Measurements from ENCODE around the gene DMRTC2. TPM values are rescaled to one million over a fixed set of nuclear protein-coding genes. Genes with fewer than 3 reads are reported as not detected.

The DMRTC2 gene
- total RNA-seq, 8 experiments from 2014 or later = 0.09 to 0.90 (median 0.13) TPM; not detected in 3

DNA sequence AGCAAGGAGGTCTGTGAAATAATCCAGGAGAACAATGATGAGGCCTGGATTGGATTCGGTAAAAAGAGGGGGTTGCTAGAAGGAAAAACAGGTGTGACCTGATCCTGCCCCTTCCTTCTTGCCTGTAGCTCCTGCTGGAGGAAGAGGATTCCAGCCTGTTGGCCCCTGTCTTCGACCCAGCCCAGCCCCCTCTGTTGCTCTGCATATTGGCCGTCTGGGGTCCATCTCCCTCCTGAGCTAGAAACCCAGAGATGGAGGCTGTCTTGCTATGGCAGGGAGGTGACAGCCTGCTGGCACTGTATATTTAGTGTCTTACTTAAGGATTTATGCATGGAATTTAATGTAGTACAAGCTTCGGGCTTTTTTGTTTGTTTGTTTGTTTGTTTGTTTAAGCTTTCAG lies 6.6 kb downstream of the DMRTC2 start:
- 11 to 48% (median 27%) methylated on average over 2 to 4 of the region's 4 CpGs; no CpG with 5 or more reads in 4 of the 10 experiments for WGBS, 10 experiments
- ATAC-seq (replicated peaks in 6 of 8) = no peak
- in situ Hi-C loops (cut with MboI; ENCODE audit: low pct_unique_long_range_greater_than_20kb in 2 of 9, low sequenced_read_pairs in 9 of 9, unreplicated experiment in 9 of 9) = no loop called here
- Histone ChIP-seq H3K27ac (no peak overlapping the region), H3K4me1 (replicated peaks in 1 of 2) (no peaks in the 10 kb centered on the region), H3K4me3 (no peak overlapping the region)

DNA sequence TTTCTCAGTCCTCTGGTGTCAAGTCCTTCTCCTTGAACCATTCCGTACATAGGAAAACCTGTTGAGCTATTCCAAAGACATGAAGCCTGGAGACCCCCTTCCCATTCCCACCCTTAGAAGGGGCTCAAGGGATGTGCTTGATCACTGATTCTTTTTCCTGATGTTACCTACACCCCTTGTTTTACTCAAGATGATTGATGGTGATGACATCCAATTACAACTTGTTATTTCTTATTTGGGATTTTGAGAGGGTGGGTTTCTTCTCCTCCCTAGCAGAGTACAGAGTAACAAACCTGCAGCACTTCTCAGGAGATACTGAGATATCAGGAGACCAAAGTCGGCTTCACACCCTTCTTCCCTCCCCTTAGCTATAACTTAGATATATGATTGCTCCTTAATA lies 8.5 kb downstream of the DMRTC2 start:
- H3K4me1 ChIP-seq (replicated peaks in 1 of 2) = no peaks in the 10 kb centered on the region
- H3K27ac ChIP-seq = no peak overlapping the region
- ATAC-seq (replicated peaks in 6 of 8) = no peak
- no peak overlapping the region for H3K4me3 ChIP-seq
- WGBS, 10 experiments = 0 to 100% (median 60%) methylated on average over 1 to 2 of the region's 2 CpGs; no CpG with 5 or more reads in 4 of the 10 experiments
- in situ Hi-C loops (cut with MboI; ENCODE audit: low pct_unique_long_range_greater_than_20kb in 2 of 9, low sequenced_read_pairs in 9 of 9, unreplicated experiment in 9 of 9) = no loop called here

DNA sequence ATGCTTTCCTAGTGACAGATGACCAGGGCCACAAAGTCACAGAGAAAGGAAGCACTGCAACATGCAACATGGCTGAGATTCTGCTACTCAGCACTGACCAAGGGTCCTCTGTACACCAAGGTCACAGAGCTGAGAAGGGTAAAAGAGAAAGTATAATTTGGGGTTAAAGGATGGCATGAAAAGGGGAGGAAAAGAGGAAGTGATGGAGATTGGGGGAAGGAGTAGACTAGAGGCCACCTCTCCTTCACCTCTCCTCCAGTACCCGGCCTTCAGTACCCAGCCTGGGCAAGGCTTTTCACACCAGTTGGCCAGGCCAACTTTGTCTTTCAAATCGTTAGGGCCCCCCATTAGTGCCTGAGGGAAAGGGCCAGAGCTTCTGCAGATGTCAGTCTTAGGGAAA lies 8.9 kb downstream of the DMRTC2 start:
- ATAC-seq (replicated peaks in 6 of 8) = no peak
- Histone ChIP-seq H3K27ac (no peak overlapping the region), H3K4me1 (replicated peaks in 1 of 2) (no peaks in the 10 kb centered on the region), H3K4me3 (no peak overlapping the region)
- 0 to 26% (median 13%) methylated on average over 1 to 2 of the region's 2 CpGs; no CpG with 5 or more reads in 6 of the 10 experiments for WGBS, 10 experiments
- in situ Hi-C loops (cut with MboI; ENCODE audit: low pct_unique_long_range_greater_than_20kb in 2 of 9, low sequenced_read_pairs in 9 of 9, unreplicated experiment in 9 of 9) = no loop called here

DNA sequence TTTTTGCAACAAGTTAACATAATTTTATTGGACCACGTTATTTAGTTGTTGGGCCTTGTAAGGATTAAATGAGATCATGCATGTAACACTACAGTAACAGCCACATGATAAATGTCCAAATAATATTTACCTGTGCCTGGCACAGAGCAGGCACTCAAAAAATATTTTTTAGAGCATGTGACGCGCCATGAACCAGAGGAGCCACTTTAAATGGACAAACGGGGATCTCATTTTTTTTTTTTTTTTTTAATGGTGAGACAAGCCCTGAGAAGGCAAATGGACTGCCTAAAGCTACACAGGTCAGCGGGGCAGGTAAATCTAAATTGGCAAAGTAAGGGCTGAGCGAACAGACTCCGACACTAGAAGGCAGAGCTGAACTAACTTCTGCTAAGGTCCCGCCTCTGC lies 14.4 kb downstream of the DMRTC2 start:
- peak overlapping the region in 1 of 2 donors; percentile 25 for H3K27ac ChIP-seq
- peaks cover 10% of the 10 kb centered on the region in 2 donors for H3K4me1 ChIP-seq (replicated peaks in 1 of 2)
- ATAC-seq (replicated peaks in 6 of 8) = peak in 1 of 8 experiments; percentile 0
- 0 to 18% (median 3%) methylated on average over 2 to 8 of the region's 8 CpGs; no CpG with 5 or more reads in 1 of the 10 experiments for WGBS, 10 experiments
- in situ Hi-C loops (cut with MboI; ENCODE audit: low pct_unique_long_range_greater_than_20kb in 2 of 9, low sequenced_read_pairs in 9 of 9, unreplicated experiment in 9 of 9) = no loop called here
- H3K4me3 ChIP-seq = peak overlapping the region; percentile 10 to 99 (median 69)

DNA sequence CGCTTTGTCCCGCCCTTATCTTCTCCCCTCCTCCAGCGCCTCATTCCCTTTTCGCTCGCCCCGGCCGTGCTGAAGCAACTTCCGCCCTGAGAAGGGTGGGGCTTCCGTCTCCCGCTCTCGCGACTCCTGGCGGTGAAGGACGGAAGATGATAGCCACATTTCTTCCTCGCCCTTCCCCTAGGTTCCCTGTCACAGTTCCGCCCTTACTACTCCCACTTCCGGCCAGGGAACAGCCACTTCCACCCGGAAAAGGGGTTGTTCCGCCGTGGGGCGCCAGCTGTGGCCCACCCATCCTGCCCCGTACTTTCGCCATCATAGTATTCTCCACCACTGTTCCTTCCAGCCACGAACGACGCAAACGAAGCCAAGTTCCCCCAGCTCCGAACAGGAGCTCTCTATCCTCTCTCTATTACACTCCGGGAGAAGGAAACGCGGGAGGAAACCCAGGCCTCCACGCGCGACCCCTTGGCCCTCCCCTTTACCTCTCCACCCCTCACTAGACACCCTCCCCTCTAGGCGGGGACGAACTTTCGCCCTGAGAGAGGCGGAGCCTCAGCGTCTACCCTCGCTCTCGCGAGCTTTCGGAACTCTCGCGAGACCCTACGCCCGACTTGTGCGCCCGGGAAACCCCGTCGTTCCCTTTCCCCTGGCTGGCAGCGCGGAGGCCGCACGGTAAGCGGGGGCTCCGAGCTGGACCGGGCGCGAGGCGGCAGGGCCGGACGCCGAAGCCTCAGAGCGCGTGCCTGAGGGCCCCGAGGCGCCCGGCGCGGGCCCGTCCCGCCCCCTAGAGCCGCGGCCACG lies 15.0 kb downstream of the DMRTC2 start, which contains the start of gene RPS19:
Gene RPS19, plus strand, starts transcription at position 638 of the 801 bp plus-strand sequence. CDS start 520 bp downstream, outside the sequence.
- 0 to 1% (median 0%) methylated on average over 4 to 21 of the region's 76 CpGs; no CpG with 5 or more reads in 3 of the 10 experiments for WGBS, 10 experiments
- H3K4me1 ChIP-seq (replicated peaks in 1 of 2) = peaks cover 10% of the 10 kb centered on the region in 2 donors
- H3K27ac ChIP-seq = peak within 1 kb of the TSS; percentile 95 to 97
- peak; percentile 78 to 92 (median 88) for ATAC-seq (replicated peaks in 6 of 8)
- in situ Hi-C loops (cut with MboI; ENCODE audit: low pct_unique_long_range_greater_than_20kb in 2 of 9, low sequenced_read_pairs in 9 of 9, unreplicated experiment in 9 of 9) = no loop called here
- H3K4me3 ChIP-seq = peak within 1 kb of the TSS; percentile 62 to 99 (median 69)

DNA sequence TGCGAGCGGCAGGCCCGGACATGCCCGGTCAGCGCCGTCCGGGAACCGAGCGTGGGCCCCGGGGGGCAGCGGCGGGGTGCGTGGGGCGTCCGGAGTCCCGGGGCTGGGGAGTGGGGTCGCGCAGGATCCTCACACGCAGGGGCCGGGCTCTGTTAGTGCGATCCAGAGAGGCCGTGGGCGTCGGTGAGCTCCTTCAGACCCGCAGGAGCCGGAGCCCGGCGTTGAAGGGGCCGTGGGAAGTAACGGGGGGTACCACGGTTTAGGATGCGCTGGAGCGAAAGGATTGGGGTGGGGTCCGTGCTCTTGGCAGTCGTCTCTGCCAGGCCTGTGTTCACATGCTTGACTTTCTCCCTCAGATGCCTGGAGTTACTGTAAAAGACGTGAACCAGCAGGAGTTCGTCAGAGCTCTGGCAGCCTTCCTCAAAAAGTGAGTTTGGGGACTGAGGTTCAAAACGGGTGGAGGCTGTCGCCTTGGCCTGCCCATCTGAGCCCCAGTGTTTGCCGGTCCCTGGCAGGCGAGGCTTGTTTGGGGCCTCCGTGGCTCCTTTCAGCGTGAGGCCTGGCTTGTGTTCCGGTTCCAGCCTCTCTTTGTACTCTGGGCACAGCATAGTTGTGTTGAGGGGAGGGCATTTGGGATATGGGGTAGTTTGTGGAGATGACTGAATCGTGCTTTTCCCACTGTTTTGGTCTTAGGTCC lies 15.7 kb downstream of the DMRTC2 start:
- peak overlapping the region; percentile 62 to 99 (median 69) for H3K4me3 ChIP-seq
- in situ Hi-C loops (cut with MboI; ENCODE audit: low pct_unique_long_range_greater_than_20kb in 2 of 9, low sequenced_read_pairs in 9 of 9, unreplicated experiment in 9 of 9) = no loop called here
- peaks cover 10% of the 10 kb centered on the region in 2 donors for H3K4me1 ChIP-seq (replicated peaks in 1 of 2)
- peak overlapping the region; percentile 95 to 97 for H3K27ac ChIP-seq
- WGBS, 10 experiments = 0% methylated on average over 1 to 4 of the region's 45 CpGs; no CpG with 5 or more reads in 6 of the 10 experiments
- ATAC-seq (replicated peaks in 6 of 8) = peak in 1 of 8 experiments; percentile 0

DNA sequence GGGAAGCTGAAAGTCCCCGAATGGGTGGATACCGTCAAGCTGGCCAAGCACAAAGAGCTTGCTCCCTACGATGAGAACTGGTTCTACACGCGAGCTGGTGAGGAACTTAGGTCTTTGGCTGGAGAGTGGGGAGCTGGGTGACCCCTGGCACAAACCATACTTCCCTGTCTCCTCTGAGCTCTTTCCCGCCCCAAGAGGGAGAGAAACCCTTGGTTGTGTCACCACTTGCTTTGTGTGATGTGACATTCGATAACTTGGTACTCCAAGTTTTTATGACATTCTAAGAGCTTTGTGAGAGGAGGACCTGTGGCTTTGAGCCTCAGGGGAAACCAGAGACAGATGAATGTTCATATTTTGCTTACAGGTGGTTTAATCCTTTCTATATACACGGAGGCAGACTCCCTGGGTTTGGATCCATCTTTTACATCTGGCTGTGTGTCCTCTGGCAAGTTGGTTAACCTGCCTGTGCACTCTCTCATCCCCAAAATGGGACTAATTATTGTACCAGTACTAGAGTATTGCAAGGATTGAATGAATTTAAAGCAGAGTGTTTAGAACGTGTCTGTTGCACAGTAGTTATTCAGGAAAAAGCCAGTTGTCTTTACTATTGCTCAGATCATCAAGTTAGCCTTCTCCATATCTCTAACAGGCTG lies 16.4 kb downstream of the DMRTC2 start:
- Histone ChIP-seq H3K27ac (peak overlapping the region in 1 of 2 donors; percentile 95), H3K4me1 (replicated peaks in 1 of 2) (peaks cover 10% of the 10 kb centered on the region in 2 donors), H3K4me3 (peak overlapping the region; percentile 62 to 99 (median 69))
- ATAC-seq (replicated peaks in 6 of 8) = no peak
- 0 to 65% (median 15%) methylated on average over 1 to 7 of the region's 9 CpGs; no CpG with 5 or more reads in 1 of the 10 experiments for WGBS, 10 experiments
- in situ Hi-C loops (cut with MboI; ENCODE audit: low pct_unique_long_range_greater_than_20kb in 2 of 9, low sequenced_read_pairs in 9 of 9, unreplicated experiment in 9 of 9) = no loop called here

DNA sequence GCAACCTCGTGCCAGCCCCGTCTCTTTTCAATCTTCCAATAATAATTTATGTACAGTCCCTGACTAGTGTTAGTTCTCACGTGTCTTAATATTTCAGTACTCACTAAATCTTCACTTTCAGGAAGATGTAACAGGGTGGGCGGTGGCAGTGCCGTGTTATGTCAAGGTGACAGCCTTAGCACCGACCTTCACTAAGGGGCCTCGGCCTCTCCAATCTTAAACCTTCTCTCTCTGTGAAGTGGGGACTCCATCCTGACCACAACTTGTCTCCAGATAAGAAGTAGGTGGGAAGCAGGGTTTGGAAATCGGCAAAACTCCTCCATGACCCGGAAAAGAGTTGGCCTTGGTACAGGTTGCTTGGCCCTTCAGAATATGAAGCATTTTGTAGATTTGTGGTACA lies 17.0 kb downstream of the DMRTC2 start:
- no peak overlapping the region for H3K27ac ChIP-seq
- no peak for ATAC-seq (replicated peaks in 6 of 8)
- 77 to 100% (median 90%) methylated on average over 1 to 9 of the region's 9 CpGs; no CpG with 5 or more reads in 2 of the 10 experiments for WGBS, 10 experiments
- in situ Hi-C loops (cut with MboI; ENCODE audit: low pct_unique_long_range_greater_than_20kb in 2 of 9, low sequenced_read_pairs in 9 of 9, unreplicated experiment in 9 of 9) = no loop called here
- H3K4me3 ChIP-seq = no peak overlapping the region
- H3K4me1 ChIP-seq (replicated peaks in 1 of 2) = peaks cover 10% of the 10 kb centered on the region in 2 donors

DNA sequence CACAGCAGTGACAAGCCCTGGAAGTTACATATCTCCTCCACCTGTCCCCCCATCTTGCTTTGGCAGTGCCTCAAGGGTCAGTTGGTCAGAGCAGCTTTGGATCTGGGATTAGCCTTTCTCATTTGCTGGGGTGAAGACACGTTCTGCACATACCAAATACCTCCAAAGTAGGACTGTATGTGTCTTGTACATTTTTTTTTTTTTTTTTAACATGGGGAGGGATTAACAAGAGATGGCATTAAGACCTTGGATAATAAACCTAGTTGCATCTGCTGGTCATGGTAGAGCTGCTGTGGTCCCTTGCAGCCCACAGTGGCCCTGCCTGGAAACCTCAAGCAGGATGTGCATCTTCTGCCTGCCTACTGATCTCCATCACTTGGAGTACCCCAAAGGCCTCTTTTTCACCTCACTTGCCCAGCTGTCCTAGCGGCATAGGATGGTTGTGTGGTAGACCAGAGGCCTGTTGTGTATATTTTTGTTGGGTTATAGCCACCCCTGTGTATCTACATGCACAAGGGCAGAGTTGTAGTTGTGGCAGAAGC lies 17.7 kb downstream of the DMRTC2 start:
- 0 to 100% (median 80%) methylated on average over 1 to 2 of the region's 2 CpGs; no CpG with 5 or more reads in 1 of the 10 experiments for WGBS, 10 experiments

DNA sequence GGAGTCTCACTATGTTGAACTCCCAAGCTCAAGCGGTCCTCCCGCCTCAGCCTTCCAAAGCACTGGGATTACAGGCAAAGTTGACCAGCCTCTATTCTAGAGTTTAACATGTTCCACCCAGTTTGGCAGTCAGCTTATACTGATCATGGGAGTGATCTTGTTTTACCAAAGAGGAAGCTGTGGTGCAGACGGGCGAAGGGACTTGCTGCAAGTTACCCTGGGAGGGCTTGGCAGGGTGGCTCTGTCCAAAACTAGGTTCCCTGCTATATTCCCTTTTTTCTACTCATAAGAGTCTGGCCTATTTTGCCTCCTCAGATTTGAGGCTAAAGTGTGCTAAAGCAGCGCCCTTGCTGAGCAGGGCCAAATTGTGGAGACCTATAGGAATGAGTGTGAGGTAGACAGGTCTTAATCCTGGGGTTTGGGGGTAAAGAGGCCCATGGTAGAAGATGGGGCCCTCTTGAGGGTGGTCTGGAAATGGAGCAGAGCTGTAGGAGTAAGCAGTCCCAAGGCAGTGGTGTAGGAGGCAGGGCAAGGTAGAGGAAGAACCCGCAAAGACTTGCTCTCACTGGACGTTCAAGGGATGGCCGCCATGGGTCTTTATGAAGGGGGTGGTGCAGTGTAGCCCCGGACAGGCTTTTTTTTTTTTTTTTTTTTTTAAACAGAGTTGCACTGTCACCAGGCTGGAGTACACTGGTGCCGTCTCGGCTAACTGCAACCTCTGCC lies 18.5 kb downstream of the DMRTC2 start:
- peaks cover 10% of the 10 kb centered on the region in 2 donors for H3K4me1 ChIP-seq (replicated peaks in 1 of 2)
- WGBS, 10 experiments = 80 to 100% (median 90%) methylated on average over 1 to 8 of the region's 11 CpGs; no CpG with 5 or more reads in 1 of the 10 experiments
- ATAC-seq (replicated peaks in 6 of 8) = no peak
- in situ Hi-C loops (cut with MboI; ENCODE audit: low pct_unique_long_range_greater_than_20kb in 2 of 9, low sequenced_read_pairs in 9 of 9, unreplicated experiment in 9 of 9) = no loop called here
- no peak overlapping the region for H3K4me3 ChIP-seq
- H3K27ac ChIP-seq = no peak overlapping the region

More for the DNA sequence above, 17.7 kb downstream of the DMRTC2 start:
- in situ Hi-C loops (cut with MboI; ENCODE audit: low pct_unique_long_range_greater_than_20kb in 2 of 9, low sequenced_read_pairs in 9 of 9, unreplicated experiment in 9 of 9) = no loop called here
- Histone ChIP-seq H3K4me1 (replicated peaks in 1 of 2) (peaks cover 10% of the 10 kb centered on the region in 2 donors), H3K27ac (no peak overlapping the region), H3K4me3 (no peak overlapping the region)
- no peak for ATAC-seq (replicated peaks in 6 of 8)

DNA sequence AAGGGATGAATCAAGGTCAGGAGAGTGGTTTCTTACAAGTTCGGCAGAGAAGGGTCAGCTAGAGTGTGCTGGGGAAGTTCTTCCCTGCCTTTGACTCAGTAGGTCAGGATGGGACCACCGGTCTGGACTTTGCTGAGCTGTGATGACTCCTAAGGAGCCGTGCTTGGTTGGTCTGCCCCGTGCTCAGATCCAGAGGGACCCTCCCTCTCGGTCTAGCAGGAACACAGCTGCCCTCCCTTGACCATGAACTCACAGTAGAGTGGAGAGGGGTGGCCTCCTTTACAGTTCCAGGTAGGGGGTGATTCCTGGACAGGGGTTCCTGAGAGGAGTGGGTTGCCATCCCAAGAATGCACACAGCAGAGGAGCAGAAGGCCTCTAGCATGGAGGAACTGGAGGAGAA lies 19.5 kb downstream of the DMRTC2 start:
- H3K4me1 ChIP-seq (replicated peaks in 1 of 2) = peaks cover 10% of the 10 kb centered on the region in 2 donors
- no peak overlapping the region for H3K27ac ChIP-seq
- WGBS, 10 experiments = 80 to 95% (median 90%) methylated on average over 1 to 5 of the region's 5 CpGs; no CpG with 5 or more reads in 7 of the 10 experiments
- H3K4me3 ChIP-seq = no peak overlapping the region
- in situ Hi-C loops (cut with MboI; ENCODE audit: low pct_unique_long_range_greater_than_20kb in 2 of 9, low sequenced_read_pairs in 9 of 9, unreplicated experiment in 9 of 9) = no loop called here
- no peak for ATAC-seq (replicated peaks in 6 of 8)

DNA sequence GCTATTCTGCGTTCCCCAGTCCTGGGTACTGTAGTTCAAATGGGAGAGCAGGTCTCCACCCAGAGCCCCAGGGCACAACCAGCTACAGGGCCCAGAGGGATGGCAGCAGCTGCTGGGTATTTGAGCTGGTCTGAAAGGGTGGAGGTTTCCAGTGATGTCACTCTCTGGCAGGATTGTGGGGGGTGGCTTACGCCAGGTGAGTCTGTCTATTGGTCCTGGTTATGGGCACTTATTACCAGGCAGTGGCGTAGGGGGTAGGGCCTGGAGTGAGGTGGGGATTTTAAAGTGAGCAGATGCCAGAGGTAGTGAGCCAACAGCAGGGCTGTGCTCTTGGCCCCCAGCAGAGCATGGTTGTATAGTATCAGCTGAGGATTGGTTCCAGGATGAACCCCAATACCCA lies 21.4 kb downstream of the DMRTC2 start:
- peak in 3 of 8 experiments; percentile 0 to 18 (median 1) for ATAC-seq (replicated peaks in 6 of 8)
- Histone ChIP-seq H3K4me1 (replicated peaks in 1 of 2) (peaks cover 6 to 7% of the 10 kb centered on the region in 2 donors), H3K27ac (no peak overlapping the region), H3K4me3 (no peak overlapping the region)
- WGBS, 10 experiments = 80 to 100% (median 100%) methylated on average over 1 to 3 of the region's 3 CpGs; no CpG with 5 or more reads in 5 of the 10 experiments
- in situ Hi-C loops (cut with MboI; ENCODE audit: low pct_unique_long_range_greater_than_20kb in 2 of 9, low sequenced_read_pairs in 9 of 9, unreplicated experiment in 9 of 9) = no loop called here

Measured in motor neuron (in vitro differentiated cells).